ENCODE results near the gene CACUL1.

GRCh38 chr10:118742032-118742431 is 12.7 kb downstream of the CACUL1 start:
- TF ChIP-seq EZH2 (IDR thresholded peaks at IDR 0.05; ENCODE audit: borderline replicate concordance, low read depth, low read length, severe bottlenecking), result no peak
- TF ChIP-seq CTCF (IDR thresholded peaks at IDR 0.05; ENCODE audit: extremely low read depth in 1 of 2, insufficient read depth in 1 of 2, low read depth in 1 of 2, low read length in 2 of 2), result no peak
- TF ChIP-seq POLR2AphosphoS5 (IDR thresholded peaks at IDR 0.05; ENCODE audit: insufficient read depth, low read depth, low read length), result no peak
- no peak for TF ChIP-seq POLR2A (IDR thresholded peaks at IDR 0.05; ENCODE audit: low read depth, low read length)
- TF ChIP-seq MAX (IDR thresholded peaks at IDR 0.05; ENCODE audit: insufficient read depth, insufficient read length), result no peak
- TF ChIP-seq JUN (IDR thresholded peaks at IDR 0.05; ENCODE audit: borderline replicate concordance, insufficient read depth, insufficient read length, low read depth), result no peak
